ENCODE results near the gene C13orf46.
"Not testable (repeated sequence)": the region's sequence is repeated elsewhere in the genome, so short reads cannot be mapped to it uniquely, and the experiment has no call there.

The C13orf46 gene
- 0.56 to 17.6 (median 6.8) reads per million in 3 experiments for total RNA-seq

DNA sequence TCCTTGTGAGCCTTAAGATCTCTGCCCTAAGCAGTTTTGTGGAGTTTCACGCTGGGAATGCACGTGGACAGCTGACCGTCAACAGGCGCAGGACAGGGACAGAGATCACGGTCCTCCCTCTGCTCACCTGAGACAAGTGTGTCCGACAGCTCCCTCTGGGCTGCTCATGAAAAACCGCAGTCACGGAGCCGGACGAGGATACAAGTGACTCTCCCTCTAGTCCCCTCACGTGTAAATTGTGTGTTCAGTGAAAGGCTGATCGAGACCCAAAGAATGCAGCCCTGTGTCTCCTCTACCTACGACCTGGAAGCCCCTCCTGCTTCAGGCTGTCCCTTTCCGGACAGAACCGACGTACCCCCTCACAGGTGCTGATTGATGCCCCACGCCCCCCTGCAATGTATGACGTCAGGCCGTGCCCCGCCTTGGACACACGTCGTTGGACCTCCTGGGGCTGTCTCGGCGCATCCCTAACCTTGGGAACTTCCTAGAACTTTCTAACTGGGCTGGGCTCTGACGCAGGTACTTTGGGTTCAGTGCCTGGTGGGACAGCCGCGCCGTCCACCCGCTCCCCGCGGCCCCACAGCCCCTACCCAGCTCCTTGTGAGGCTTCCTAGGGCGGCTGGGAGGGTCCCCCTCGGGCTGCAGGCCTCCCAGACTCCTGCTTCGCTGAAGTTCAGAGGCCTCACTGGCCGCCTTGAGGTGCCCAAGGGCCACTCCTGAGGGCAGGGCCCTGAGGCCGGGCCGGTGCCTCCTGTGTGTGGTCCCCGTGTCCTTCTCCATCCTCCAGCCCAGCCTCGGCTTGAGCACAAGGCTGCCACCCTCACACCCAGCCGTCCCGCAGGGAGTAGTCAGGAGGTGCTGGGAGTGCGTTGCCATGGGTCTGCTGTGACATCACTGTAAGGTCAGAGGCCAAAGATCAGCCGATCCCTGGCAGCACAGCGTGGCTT lies at the start of gene C13orf46:
TSS of gene C13orf46 (minus strand) at position 859 of the 947 bp plus-strand sequence. CDS start at position 780, 79 bp downstream.
- DNase-seq: no peak

DNA sequence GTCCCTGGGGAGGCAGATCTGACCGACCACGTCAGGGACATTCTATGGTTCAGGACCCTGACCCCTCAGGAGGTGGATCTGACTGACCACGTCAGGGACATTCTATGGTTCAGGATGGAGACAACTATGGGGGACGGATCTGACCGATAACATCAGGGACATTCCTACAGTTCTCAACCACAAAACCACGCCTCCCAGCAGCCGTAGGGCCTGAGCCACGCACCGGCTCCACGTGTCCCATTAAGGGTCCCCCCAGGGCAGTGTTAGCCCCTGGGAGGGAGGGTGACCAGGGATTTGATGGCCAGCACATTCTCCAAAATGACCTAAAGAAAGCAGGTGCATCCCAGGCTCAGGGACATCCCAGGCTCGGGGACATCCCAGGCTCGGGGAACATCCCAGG lies 49.0 kb upstream of the C13orf46 start:
- DNase-seq: no peak

DNA sequence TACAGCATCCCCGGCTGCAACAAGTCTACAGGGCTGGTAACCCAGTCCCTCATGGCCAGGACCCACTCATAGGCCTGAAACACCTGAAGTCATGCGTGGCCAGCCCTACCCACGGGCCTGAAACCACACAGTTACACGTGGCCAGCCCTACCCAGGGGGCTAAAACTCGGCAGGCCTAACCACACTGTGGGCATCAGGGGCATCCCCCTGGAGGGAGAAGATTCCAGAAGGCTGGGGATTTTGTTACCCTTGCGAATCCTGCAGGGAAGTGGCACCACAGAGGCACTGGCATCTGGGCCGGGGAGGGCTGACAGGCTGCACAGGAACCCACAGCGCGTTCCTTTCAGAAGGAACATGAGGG lies 48.4 kb upstream of the C13orf46 start:
- DNase-seq: no peak

DNA sequence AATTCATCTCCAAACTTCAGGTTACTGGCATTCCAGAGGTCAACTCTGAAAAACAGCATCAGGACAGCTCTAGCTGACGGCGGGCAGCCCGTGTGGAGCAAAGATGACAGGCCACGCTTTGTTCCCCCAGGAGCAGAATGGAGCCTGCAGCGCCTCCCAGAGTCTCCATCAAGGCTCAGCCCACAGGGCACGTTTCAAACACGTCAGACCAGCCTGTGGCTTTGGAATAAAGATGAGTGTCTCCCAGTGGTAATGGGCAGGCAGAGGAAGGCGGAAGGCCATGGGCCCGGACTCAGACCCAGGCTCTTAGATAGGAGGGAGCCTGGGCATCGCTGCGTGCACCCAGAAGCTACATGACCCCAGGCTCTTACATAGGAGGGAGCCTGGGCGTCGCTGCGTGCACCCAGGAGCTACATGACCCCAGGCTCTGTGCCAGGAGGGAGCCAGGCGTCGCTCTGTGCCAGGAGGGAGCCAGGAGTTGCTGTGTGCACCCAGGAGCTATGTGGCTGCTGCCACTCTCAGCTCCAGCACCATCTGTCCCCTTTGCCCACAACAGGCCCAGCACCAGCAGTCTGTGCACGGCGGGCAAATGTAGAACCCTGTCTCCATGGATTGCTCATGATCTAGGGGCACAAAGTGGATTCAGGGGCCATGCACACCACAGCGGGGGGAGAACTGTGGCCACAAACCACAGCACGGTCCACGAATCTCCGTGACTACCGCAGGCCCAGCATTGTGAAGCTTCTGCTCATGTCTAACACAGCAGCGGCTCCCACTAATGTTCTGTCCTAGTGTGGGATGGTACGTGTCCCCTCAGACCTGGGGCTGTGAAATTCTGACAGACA lies 47.8 kb upstream of the C13orf46 start:
- DNase-seq: no peak

DNA sequence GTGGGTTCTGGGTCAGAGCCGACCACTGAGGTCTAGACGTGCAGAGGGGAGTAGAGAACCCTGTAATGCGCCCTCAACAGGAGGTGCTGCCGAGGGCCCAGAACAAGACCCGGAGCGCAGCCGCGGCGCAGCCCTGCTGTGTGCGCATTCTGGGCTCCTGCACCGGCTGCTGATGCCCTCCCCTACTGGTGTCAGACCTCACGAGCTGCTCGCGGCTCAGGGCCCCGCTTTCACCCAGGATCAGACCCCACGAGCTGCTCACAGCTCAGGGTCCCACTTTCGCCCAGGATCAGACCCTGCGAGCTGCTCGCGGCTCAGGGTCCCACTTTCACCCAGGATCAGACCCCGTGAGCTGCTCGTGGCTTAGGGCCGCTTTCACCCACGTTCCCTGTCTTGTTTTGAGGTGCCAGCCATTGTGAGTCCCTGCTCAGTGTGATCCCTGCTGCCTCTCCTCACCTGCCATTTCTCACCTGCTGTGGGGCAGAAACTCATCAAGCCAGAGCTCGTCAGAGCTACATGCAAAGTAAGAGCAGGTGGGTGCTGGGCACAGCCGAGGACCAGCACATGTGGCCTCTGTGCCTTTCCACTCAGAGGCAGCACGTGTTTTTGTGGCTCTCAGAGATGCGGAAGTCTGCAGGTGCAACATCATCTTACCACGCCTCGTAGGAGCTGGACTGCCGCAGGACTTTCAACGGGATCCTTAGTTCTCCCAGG lies 47.0 kb upstream of the C13orf46 start:
- DNase-seq: no peak

DNA sequence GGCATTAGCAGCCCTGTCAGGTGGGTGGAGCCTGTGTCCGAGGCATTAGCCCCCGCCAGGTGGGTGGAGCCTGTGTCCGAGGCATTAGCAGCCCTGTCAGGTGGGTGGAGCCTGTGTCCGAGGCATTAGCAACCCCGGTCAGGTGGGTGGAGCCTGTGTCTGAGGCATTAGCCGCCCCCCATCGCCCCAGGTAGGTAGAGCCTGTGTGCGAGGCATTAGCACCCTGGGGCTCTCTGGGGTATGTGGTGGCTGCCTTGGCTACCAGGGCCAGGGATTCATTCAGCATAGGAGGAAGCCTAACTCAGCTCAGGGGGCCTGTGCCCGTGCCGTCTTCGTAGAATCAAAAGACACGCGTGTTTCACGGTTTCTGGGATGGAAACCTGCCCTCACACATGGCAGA lies 46.3 kb upstream of the C13orf46 start:
- not testable (repeated sequence) for DNase-seq

DNA sequence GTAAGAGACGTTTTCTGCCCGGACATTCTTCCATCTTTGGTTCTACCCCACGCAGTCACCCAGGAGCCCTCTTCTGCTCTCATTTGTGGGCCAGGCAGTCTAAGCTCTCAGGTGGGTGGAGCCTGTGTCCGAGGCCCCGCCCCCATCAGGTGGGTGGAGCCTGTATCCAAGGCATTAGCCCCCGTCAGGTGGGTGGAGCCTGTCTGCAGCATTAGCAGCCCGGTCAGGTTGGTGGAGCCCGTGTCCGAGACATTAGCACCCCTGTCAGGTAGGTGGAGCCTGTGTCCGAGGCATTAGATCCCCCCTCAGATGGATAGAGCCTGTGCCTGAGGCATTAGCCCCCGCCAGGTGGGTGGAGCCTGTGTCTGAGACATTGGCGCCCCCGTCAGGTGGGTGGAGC lies 45.5 kb upstream of the C13orf46 start:
- no peak for DNase-seq

DNA sequence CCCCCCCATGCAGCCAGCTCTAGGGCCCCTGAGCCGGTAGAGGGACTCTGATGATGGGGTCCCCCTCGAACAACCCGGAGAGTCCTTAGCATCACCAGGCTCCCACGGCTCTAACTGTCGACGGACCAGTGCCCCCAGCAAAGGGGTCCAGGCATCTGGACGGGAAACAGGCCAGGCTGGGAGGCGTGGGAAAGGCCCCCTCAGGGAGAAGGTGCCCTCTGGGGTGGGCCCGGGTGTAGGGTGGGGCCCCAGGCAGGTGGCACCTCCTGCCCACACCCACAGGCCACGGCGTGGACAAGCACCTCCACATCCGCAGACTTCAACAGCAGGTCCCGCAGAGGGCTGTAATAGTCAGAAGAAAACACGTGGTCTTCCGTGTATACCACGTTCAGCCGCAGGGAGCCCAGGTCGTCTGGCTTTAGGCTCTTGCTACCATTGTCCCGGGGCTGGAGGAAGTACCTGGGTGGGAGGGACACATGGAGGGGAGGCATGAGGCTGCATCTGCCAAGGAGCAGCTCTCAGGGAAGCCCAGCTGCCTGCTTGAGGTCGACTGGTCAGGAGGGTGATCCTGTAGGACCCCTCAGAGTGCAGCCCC lies 44.7 kb upstream of the C13orf46 start:
- DNase-seq: no peak

DNA sequence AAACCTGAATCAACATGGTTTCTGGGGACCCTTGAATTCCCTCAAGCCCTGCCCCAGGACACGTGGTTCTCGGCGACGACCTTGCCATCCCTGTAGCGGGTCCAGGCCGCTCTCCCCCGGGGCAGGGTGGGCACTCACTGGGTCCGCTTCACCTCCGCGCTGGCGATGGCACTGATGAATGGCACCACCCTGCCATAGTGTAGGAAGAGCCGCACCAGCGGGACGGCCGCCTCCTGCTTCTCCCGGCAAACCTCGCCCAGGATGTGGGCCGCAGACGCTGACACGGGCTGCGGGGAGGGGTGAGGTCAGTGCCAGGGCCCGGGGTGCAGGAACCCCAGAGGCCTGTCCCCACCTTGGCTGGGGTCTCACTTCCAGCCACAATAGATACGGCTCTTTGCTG lies 44.1 kb upstream of the C13orf46 start:
- no peak for DNase-seq

DNA sequence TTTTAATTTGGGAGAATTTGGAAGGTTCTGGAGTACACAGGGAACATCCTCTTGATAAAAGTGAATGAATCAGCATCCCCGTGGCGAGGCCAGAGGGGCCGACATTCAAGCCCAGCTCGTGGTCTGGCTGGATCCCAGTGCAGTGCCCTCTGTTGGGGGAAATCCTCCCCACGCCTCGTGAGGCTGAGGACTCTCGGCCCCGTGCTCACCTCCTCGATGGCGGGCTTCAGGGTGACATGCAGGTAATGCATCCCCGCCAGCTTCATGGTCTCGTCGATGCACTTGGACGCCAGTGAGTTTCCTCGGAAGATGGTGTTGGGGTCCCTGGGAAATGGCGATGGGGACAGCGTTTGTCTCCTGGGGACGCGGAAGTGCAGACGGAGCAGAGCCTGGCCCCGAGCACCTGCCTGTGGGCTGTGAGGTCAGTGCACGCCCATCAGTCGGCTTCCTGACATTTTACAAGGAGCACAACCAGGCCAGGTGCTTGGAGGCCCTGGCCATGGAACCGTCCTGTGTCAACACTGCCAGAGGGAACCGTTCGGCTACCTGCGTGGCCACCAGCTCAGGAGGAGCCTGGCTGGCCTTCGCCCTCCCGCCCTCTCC lies 43.3 kb upstream of the C13orf46 start:
- no peak for DNase-seq

DNA sequence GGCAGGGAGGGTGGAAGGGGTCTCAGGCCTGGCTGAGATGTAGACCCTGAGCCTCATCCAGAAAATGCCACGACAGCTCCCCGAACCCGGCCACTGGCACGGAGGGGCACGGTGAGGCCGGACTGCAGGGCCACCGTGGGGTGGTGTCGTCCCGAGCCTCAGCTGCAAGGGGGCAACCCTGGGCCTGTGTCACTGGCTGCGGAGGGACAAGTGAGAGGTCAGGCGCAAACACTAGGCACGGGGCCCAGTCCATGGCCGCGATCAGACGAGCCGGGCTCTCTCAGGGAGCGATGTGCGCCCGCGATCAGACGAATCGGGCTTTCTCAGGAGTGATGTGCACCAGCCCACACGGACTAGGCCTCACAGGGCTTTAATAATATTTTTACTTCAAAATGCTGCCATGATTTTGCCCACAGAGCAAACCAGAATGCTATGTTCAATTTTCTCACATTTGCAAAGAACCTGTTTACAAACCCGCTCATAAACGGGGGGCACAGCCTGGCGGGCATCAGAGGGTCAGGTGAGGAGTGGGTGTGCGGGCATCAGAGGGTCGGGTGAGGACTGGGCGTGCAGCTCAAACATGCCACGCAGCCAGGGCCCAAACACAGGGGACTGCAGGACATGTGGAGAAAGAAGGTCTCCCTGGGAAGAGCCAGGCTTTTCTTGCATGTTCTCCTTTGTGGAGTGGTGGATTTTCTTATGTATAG lies 42.6 kb upstream of the C13orf46 start:
- DNase-seq: no peak

DNA sequence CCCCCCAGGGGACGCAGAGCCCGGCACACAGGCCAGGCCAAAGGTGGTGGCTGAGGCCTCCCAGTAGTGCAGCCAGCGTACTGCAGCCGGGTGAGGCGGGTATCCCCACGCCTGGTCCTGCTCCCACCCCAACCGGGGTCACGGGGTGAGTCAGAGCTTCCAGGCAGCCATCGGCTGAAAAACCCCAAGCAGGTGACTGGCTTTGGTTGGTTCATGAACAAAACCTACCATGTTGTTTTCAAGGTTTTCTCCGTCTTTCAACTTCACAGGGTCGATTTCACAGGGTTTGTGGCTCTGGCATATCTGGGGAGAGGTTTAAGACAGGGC lies 42.1 kb upstream of the C13orf46 start:
- no peak for DNase-seq

DNA sequence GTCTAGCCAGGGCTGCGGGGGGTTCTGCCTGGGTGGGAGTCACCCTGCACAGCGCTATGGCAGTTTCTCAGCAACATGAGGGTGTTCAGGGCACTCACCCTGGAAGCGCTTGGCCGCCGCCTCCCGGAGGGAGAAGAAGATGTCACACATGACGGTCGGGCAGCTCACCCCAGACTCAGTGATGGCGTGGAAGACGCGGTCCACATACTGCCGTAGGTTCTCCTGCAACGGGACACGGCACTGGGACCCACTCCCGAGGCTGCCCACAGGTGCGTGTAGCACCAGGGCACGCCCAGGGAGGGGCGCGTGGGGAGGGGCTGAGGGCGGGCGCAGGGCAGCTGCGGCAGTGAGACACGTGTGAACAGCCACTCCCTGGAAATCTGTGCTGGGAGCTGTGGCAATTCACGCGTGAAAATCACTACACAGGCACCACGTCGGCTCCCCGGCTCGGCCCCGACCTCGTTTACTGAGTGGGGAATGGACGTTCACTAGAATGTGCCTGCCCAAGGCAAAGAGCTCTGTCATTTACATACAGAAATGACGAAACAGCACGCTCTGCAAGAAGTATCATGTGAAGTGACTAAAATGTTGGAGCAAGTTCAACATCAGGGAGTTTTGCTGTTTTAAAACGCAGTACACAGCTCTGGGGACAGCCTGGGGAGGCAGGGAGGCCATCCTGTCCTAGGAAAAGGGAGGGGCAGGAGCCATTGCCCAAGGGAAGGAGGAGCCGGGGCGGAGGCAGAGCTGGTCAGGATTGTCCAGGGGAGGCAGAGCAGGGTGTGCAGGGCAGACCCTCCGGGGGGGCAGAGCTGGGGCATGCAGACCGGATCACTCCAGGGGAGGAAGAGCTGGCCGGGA lies 41.5 kb upstream of the C13orf46 start:
- DNase-seq: no peak

DNA sequence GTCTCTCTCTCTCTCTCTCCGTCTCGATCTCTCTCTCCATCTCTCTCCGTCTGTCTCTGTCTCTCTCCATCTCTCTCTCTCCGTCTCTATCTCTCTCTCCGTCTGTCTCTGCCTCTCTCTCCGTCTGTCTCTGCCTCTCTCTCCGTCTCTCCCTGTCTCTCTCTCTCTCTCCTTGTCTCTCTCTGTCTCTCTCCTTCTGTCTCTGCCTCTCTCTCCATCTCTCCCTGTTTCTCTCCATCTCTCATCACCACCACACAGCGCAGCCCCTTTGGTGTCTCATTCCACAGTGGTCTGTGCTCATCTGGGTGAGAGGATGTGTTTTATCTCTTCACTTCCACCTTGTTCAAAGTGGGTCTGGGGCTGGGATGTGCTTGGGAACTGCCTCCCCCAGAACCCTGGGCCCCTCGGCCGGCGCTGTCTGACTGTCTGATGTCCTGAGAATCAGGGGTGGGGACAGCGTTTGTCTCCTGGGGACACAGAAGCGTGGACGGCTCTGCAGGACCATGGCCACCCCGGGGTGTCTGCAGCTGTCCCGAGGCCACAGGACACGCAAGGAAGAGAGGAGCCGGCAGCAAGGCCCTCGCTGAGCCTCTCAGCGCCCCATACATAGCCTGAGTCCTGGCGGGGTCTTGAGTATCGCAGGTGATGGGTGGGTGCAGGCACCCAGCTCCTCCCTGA lies 40.2 kb upstream of the C13orf46 start:
- no peak for DNase-seq

DNA sequence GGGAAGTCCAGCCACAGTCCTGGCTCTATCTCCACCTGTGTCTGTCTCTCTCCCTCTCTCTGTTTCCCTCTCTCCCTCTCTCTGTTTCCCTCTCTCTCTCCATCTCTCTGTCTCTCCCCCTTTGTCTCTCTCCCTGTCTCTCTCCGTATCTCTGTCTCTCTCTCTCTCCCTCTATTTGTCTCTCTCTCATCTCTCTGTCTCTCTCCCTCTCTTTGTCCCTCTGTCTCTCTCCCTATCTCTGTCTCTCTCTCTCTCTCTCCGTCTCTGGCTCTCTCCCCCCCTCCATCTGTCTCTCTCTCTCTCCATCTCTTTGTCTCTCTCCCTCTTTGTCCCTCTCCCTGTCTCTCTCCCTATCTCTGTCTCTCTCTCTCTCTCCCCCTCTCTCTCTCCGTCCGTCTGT lies 39.5 kb upstream of the C13orf46 start:
- DNase-seq: no peak

DNA sequence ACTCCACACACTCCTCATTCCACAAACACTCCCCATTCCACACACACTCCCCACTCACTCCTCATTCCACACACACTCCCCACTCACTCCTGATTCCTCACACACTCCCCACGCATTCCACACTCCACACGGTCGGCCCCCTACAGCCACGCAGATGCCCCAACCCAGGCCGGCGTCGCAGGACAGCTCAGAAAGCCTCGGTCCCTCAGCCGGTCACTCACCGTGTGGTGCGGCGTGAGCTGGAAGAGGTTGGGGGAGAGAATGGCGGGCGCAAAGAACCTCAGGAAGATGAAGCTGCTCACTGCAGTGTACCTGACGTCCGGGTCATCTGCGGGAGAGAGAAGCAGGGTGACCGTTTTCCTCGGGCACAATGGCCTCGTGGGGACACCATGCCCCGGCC lies 39.0 kb upstream of the C13orf46 start:
- DNase-seq: no peak

DNA sequence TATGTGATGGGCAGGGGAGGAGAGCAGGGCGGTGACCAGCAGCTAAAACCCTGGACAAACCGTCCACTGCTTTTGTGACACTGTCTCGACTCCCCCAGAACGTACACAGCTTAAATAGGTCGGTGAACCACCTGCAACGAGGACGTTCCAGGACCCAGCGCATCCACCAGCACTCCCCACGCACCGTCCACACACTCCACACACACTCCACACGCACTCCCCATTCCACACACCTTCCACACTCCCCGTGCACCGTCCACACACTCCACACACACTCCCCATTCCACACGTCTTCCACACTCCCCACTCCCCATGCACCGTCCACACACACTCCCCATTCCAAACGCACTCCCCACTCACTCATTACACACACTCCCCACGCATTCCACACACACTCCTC lies 38.3 kb upstream of the C13orf46 start:
- no peak for DNase-seq

DNA sequence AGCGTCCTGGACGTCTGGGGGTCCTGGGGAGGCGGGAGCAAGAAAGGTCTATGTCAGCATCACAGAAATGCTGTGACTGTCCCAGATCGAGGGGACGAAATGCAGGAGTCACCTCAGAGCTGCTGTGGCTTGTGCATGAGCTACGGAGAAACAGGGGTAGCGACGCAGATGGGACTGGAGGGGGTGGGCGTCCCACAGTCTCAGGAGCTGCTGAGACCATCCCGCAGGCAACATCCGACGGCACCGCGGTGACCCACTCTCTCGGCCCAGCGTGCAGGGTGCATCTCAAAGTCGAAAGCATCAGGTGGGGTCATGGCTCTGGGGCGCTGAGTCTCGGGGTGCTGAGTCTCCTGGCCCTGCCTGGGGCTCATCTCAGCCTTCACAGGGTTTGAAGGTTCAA lies 37.4 kb upstream of the C13orf46 start:
- no peak for DNase-seq

DNA sequence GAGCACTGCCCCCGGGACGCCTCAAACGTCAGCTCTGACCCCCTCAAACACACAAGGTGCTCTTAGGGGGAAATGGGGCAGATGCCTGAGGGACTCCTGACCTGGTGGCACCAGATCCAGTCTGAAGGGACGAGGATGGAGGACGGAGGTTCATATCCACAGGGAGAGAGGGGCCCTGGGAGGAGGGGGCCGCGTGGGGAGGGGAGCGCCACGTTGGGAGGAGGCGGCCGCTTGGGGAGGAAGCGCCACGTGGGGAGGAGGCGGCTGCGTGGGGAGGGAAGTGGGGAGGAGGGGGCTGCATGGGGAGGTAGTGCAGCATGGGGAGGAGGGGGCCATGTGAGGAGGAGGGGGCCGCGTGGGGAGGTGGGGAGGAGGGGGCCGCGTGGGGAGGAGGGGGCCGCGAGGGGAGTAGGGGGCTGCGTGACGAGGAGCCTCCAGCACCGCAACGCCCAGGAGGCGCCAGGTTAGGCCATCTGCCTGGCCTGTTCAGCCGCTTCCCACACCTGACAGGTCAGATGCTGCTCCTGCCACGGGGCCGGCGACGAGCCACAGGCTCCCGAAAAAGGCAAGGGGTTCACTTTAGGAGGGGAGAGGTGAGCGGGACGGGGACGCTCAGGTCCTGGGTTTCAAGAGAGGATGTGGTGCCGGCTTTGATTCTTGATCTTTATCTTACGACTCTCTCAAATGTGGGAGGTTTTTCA lies 36.7 kb upstream of the C13orf46 start:
- DNase-seq: no peak

All from central memory CD4-positive, alpha-beta T cell (primary cell).